Esophagus squamous epithelium (tissue), 4 donors: ENCODE data around the gene IGSF9B.

Experiments
- CTCF ChIP-seq, 6 experiments: fragments of 450-650 bp in 4 of 6; fragments of 200-600 bp in 2 of 6; sonication (generic) in 2 of 6; IDR thresholded peaks; one replicate each; pipeline ENCODE4 v1.5.1; 2016 to 2019; ENCODE audit warnings: antibody characterized with exemption in 6 of 6, mild to moderate bottlenecking in 4 of 6, moderate library complexity in 4 of 6
- POLR2A ChIP-seq, 4 donors: fragments of 450-650 bp; IDR thresholded peaks; one replicate each; pipeline ENCODE4 v1.6.1; 2017; ENCODE audit warnings: antibody characterized with exemption in 4 of 4, mild to moderate bottlenecking in 4 of 4, moderate library complexity in 3 of 4

DNA sequence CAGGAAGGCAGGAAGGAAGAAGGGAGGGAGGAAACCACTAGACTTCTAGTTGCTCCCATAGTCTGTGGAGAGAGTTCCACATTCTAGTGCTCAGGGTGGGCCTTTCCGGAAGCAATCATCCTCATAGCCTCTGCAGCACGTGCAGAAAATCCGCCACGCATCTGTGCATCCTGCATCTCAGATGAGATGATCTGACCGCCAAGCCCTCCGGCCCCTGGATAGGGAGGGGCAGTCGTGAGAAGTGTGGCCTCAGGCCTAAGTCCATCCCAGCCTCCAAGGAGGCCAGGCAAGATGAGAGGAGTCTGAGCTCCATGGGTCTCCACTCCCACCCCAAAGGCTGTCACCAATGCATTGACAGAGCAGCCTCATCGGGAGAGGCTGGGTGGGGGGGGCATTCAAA, 30.4 kb upstream of the IGSF9B start:
- TF ChIP-seq POLR2A (IDR thresholded peaks at IDR 0.05) (no peak), CTCF (IDR thresholded peaks at IDR 0.05) (no peak)
